ENCODE measurements around the gene GCNA. TPM values are rescaled to one million over a fixed set of nuclear protein-coding genes. Genes with fewer than 3 reads are reported as not detected.

Gene GCNA
- total RNA-seq, 1 experiment from 2014 or later: 0.98 TPM

DNA sequence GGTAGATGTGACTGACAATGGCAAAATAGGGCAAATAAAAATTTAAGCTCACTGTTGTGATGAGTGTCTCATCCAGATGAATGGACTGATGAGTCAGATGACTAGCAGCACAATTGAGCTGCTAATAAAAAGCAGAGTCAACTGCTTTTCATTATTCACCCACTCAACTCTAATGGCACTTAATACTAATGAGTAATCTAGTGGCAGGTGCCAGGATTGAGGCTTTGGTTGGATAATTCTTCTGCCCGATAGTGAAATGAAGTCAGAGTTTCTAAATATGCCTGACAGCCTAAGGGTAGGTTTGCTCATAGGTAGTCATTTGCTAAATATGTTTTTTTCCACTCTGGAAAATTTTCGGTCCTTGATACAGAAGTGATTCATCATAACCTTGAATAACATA lies 34.9 kb upstream of the GCNA start:
- H3K36me3 ChIP-seq (ENCODE audit: control insufficient read depth in 1 of 2, insufficient read depth in 2 of 2, low read length in 2 of 2): peaks cover 25 to 34% of the 10 kb centered on the region in 2 experiments; a peak in 3 of 4 replicates
- no peak overlapping the region for H3K27ac ChIP-seq (ENCODE audit: low read depth, low read length)
- peaks cover 38% of the 10 kb centered on the region for H4K20me1 ChIP-seq (ENCODE audit: insufficient read depth)

More for the DNA sequence above, 34.9 kb upstream of the GCNA start:
- H2AFZ ChIP-seq (ENCODE audit: low read depth, low read length, poor library complexity, severe bottlenecking): no peak overlapping the region
- no peaks in the 10 kb centered on the region for H3K9me3 ChIP-seq (ENCODE audit: control insufficient read depth in 1 of 2, insufficient read depth in 1 of 2, low read depth in 1 of 2, low read length in 2 of 2)
- ChIA-PET CTCF (no interaction called here), POLR2A (interaction anchor here (4.0 kb wide), 1 partner anchor 10 kb away, joined by 17 read pairs; the partner anchor contains the start of gene OGT), RAD21 (ENCODE audit: low non-redundant PET in 1 of 2, low total read pairs in 2 of 2, uncharacterized antibody in 2 of 2, unreplicated experiment in 2 of 2) (no interaction called here)
- no peaks in the 10 kb centered on the region for H3K27me3 ChIP-seq (ENCODE audit: insufficient read depth, low read length)
- no peak overlapping the region for H3K9ac ChIP-seq (ENCODE audit: low read length)
- no peak for DNase-seq (ENCODE audit: low read depth, low spot score)
- H3K4me2 ChIP-seq (ENCODE audit: low read length): peak overlapping the region; percentile 26
- no peaks in the 10 kb centered on the region for H3K9me2 ChIP-seq (ENCODE audit: insufficient read depth)
- no peak overlapping the region for H3K4me3 ChIP-seq (replicated peaks in 1 of 2; ENCODE audit: low read depth in 1 of 2, low read length in 2 of 2)
- peaks cover 98% of the 10 kb centered on the region for H3K79me2 ChIP-seq (ENCODE audit: insufficient read depth, low read length)
- BruUV-seq (replicated peaks): no TSS peak
- no peak for ATAC-seq
- intact Hi-C loops (cut with micrococcal nuclease): no loop called here
- H3K4me1 ChIP-seq (ENCODE audit: control insufficient read depth in 1 of 2, insufficient read depth in 2 of 2, low read length in 2 of 2): peaks cover 6 to 29% of the 10 kb centered on the region in 2 experiments
- TF ChIP-seq, protein P1, sequence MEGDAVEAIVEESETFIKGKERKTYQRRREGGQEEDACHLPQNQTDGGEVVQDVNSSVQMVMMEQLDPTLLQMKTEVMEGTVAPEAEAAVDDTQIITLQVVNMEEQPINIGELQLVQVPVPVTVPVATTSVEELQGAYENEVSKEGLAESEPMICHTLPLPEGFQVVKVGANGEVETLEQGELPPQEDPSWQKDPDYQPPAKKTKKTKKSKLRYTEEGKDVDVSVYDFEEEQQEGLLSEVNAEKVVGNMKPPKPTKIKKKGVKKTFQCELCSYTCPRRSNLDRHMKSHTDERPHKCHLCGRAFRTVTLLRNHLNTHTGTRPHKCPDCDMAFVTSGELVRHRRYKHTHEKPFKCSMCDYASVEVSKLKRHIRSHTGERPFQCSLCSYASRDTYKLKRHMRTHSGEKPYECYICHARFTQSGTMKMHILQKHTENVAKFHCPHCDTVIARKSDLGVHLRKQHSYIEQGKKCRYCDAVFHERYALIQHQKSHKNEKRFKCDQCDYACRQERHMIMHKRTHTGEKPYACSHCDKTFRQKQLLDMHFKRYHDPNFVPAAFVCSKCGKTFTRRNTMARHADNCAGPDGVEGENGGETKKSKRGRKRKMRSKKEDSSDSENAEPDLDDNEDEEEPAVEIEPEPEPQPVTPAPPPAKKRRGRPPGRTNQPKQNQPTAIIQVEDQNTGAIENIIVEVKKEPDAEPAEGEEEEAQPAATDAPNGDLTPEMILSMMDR (IDR thresholded peaks at IDR 0.05 in 2 of 3, conservative IDR thresholded peaks at IDR 0.05 in 1 of 3; ENCODE audit: borderline replicate concordance in 1 of 3, insufficient read depth in 1 of 3, low read depth in 2 of 3, low read length in 2 of 3): no peak
- TF ChIP-seq EGR1 (IDR thresholded peaks at IDR 0.05; ENCODE audit: low read depth) (no peak), TCF7L2 (IDR thresholded peaks at IDR 0.05; ENCODE audit: borderline replicate concordance, extremely low read depth, insufficient read depth, insufficient read length) (no peak), EZH2phosphoT487 (IDR thresholded peaks at IDR 0.05; ENCODE audit: borderline replicate concordance) (no peak), CEBPB (IDR thresholded peaks at IDR 0.05; ENCODE audit: low read depth) (no peak), POLR2A (IDR thresholded peaks at IDR 0.05; ENCODE audit: borderline replicate concordance, extremely low read depth, insufficient read depth, insufficient read length) (no peak), SP1 (IDR thresholded peaks at IDR 0.05; ENCODE audit: low read depth) (0 out of 2 replicates have a peak, but pooled peaks have one; percentile 14), JUND (IDR thresholded peaks at IDR 0.05) (peak; percentile 32; the same call in 1 of the 2 replicates), ZNF274 (IDR thresholded peaks at IDR 0.05; ENCODE audit: low read depth, low read length) (no peak), CBX3 (IDR thresholded peaks at IDR 0.05; ENCODE audit: low read depth) (0 out of 2 replicates have a peak, but pooled peaks have one; percentile 9), YY1 (IDR thresholded peaks at IDR 0.05; ENCODE audit: extremely low read depth, insufficient replicate concordance, low read depth, low read length) (no peak), FOSL1 (IDR thresholded peaks at IDR 0.05; ENCODE audit: low read depth) (peak; percentile 48), SIN3A (IDR thresholded peaks at IDR 0.05; ENCODE audit: low read depth) (0 out of 2 replicates have a peak, but pooled peaks have one; percentile 35), SRF (IDR thresholded peaks at IDR 0.05; ENCODE audit: low read depth) (no peak), POLR2AphosphoS5 (IDR thresholded peaks at IDR 0.05; ENCODE audit: low read depth, low read length) (no peak), EZH2 (IDR thresholded peaks at IDR 0.05) (no peak)
- TF ChIP-seq, protein P2, sequence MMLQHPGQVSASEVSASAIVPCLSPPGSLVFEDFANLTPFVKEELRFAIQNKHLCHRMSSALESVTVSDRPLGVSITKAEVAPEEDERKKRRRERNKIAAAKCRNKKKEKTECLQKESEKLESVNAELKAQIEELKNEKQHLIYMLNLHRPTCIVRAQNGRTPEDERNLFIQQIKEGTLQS (IDR thresholded peaks at IDR 0.05): no peak
- TF ChIP-seq, protein P3, sequence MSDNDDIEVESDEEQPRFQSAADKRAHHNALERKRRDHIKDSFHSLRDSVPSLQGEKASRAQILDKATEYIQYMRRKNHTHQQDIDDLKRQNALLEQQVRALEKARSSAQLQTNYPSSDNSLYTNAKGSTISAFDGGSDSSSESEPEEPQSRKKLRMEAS (IDR thresholded peaks at IDR 0.05): no peak
- TF ChIP-seq, protein P4, sequence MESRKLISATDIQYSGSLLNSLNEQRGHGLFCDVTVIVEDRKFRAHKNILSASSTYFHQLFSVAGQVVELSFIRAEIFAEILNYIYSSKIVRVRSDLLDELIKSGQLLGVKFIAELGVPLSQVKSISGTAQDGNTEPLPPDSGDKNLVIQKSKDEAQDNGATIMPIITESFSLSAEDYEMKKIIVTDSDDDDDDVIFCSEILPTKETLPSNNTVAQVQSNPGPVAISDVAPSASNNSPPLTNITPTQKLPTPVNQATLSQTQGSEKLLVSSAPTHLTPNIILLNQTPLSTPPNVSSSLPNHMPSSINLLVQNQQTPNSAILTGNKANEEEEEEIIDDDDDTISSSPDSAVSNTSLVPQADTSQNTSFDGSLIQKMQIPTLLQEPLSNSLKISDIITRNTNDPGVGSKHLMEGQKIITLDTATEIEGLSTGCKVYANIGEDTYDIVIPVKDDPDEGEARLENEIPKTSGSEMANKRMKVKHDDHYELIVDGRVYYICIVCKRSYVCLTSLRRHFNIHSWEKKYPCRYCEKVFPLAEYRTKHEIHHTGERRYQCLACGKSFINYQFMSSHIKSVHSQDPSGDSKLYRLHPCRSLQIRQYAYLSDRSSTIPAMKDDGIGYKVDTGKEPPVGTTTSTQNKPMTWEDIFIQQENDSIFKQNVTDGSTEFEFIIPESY (IDR thresholded peaks at IDR 0.05; ENCODE audit: extremely low read depth, insufficient replicate concordance, low read length): no peak

Data from HCT116 (cell line).